Motor neuron (in vitro differentiated cells): Measurements from ENCODE around the gene OR2T35. TPM values are rescaled to one million over a fixed set of nuclear protein-coding genes. Genes with fewer than 3 reads are reported as not detected.
"Not testable (repeated sequence)": the region's sequence is repeated elsewhere in the genome, so short reads cannot be mapped to it uniquely, and the experiment has no call there.

Experiments used
- ATAC-seq, 8 experiments: fragments of 200-7000 bp; cut with Tn5 transposase; replicated peaks in 6 of 8; 2 replicates each; pipeline ENCODE4 v1.8.0; 2021; ENCODE audit warnings: mild to moderate bottlenecking in 8 of 8, moderate library complexity in 8 of 8
- H3K27ac ChIP-seq, 2 donors: fragments of 250-450 bp; sonication (Bioruptor Pico); 2 replicates each; pipeline ENCODE4 v1.9.0; 2021; ENCODE audit warnings: antibody characterized with exemption in 2 of 2, mild to moderate bottlenecking in 2 of 2, moderate library complexity in 1 of 2
- H3K4me1 ChIP-seq, 2 donors: fragments of 250-450 bp; sonication (Bioruptor Pico); replicated peaks in 1 of 2; 2 replicates each; pipeline ENCODE4 v1.6.1; 2021; ENCODE audit warnings: antibody characterized with exemption in 2 of 2, mild to moderate bottlenecking in 2 of 2, moderate library complexity in 1 of 2
- H3K4me3 ChIP-seq, 5 donors: fragments of 250-450 bp; sonication (Bioruptor Pico); 2 replicates each; pipeline ENCODE4 v1.9.0; 2021; ENCODE audit warnings: antibody characterized with exemption in 5 of 5, mild to moderate bottlenecking in 5 of 5, moderate library complexity in 4 of 5
- WGBS, 10 experiments: fragments of 450-650 bp; shearing (Covaris generic); methylation state at CpG; one replicate each; pipeline ENCODE4 v1.0.0; 2022; 5-methylcytosine and 5-hydroxymethylcytosine counted together
- in situ Hi-C, 9 experiments: fragments of 400-800 bp; cut with MboI; loops; one replicate each; pipeline ENCODE4 v1.15.0; 2021; ENCODE audit warnings: low sequenced_read_pairs in 9 of 9, low pct_unique_long_range_greater_than_20kb in 2 of 9; ENCODE audit not compliant: unreplicated experiment in 9 of 9
- total RNA-seq, 8 experiments: library from RNA; unstranded; fragments of 300-600 nt; gene quantifications; 2 replicates each; pipeline versions ENCODE4 v1.2.3 to v1.2.4, GENCODE V29; 2022

Gene OR2T35
- under 1 TPM in 1 of 8 experiments, not detected in 7; 0.05 TPM for total RNA-seq

DNA sequence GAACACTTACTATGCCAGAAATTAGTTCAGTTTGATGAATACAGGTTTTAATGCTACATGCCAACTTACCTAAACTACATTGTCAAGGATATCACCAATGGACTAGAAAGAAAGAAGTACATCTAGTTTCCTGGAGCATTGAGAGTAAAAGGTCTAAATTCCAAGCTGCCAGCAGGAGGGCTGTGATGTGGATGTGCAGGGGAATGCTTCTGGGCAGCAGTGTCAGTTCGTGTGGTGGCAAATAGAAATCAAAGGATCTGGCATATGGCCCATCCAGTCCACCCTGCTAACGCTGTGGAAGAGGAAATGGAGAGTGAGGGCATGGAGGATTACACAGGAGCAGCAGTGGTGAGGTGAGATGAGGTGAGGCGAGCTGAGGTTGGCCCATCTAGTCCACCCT is at the start of gene OR2T35:
TSS of gene OR2T35 (minus strand) at position 101 of the 400 bp plus-strand sequence. CDS start 6,020 bp downstream, outside the sequence.
- ATAC-seq, H3K4me3 ChIP-seq, in situ Hi-C loops, H3K27ac ChIP-seq, H3K4me1 ChIP-seq: not testable (repeated sequence)
- 0% methylated on average over 1 of the region's 3 CpGs; no CpG with 5 or more reads in 9 of the 10 experiments for WGBS, 10 experiments

DNA sequence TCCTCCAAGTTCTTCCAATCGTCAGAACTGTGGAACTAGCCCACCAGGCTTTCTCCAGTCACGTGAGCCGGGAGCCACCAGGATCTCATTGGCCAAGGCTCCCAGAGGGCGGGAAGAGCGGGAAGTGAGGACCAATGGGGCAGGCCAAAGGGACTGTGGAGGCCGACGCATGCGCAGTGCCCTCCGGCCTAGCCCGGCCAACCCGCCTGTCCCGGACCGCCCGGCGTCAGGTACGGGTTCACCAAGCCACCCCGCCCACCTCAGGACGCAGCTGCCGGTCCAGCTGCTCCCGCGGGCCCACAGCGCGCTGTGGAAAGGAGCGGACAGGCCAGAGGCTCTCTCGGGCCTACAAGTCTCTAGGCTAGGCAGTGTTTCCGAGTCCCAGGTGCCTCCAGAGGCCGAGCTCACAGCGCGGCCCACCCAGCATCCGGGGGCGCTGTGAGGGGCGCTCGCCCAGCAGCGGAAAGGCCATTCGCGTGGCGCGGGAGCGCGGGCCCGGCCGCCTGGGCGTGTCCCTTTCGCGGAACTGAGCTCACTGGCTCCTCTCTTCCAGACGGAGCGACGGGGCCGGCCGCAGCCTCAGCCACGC is 46.6 kb upstream of the OR2T35 start:
- in situ Hi-C loops = no loop called here
- 60 to 92% (median 81%) methylated on average over 1 to 38 of the region's 51 CpGs; no CpG with 5 or more reads in 4 of the 10 experiments for WGBS, 10 experiments
- no peak overlapping the region for H3K27ac ChIP-seq
- no peak for ATAC-seq
- no peaks in the 10 kb centered on the region for H3K4me1 ChIP-seq
- no peak overlapping the region for H3K4me3 ChIP-seq

- Histone ChIP-seq H3K27ac (no peak overlapping the region), H3K4me3 (no peak overlapping the region), H3K4me1 (no peaks in the 10 kb centered on the region)
- peak in 1 of 8 experiments; percentile 23 for ATAC-seq
- in situ Hi-C loops = no loop called here
- 25 to 100% (median 59%) methylated on average over 1 to 4 of the region's 4 CpGs for WGBS, 10 experiments
Measured at GRCh38 chr1:248688527-248689298, 43.6 kb upstream of the OR2T35 start.

DNA sequence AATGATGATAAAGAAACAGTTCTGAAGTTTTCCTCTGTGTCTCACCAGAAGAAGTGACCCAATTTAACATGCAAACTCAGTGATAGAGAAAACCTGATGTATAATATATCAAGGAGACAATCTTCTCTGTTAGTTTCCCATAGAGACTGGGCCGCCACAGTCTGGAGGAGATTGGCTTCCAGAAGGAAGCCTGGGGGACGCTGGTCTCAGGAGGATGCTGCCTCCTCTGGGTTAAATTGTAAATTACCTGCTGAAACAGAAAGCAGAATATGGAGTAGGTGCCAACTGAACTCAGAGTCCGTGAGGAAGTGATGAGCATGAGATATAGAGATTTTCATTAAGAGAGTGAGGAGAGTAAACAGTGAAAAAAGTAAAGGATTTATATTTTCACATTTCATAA is 41.7 kb upstream of the OR2T35 start:
- in situ Hi-C loops = no loop called here
- H3K27ac ChIP-seq = no peak overlapping the region
- WGBS, 10 experiments = 10 to 75% (median 42%) methylated on average over 1 to 3 of the region's 3 CpGs; no CpG with 5 or more reads in 1 of the 10 experiments
- H3K4me3 ChIP-seq = no peak overlapping the region
- peak in 3 of 8 experiments; percentile 46 to 83 (median 60) for ATAC-seq
- no peaks in the 10 kb centered on the region for H3K4me1 ChIP-seq

- in situ Hi-C loops = no loop called here
- WGBS, 10 experiments = 20 to 82% (median 61%) methylated on average over 2 to 8 of the region's 8 CpGs; no CpG with 5 or more reads in 1 of the 10 experiments
- ATAC-seq = no peak
- Histone ChIP-seq H3K4me3 (no peak overlapping the region), H3K4me1 (no peaks in the 10 kb centered on the region), H3K27ac (no peak overlapping the region)
Measured at GRCh38 chr1:248681651-248682050, 36.6 kb upstream of the OR2T35 start.

GRCh38 chr1:248670003-248670402 is 24.9 kb upstream of the OR2T35 start:
- WGBS, 10 experiments = 0 to 70% (median 45%) methylated on average over 1 of the region's 1 CpG; no CpG with 5 or more reads in 2 of the 10 experiments
- no peak for ATAC-seq
- no peak overlapping the region for H3K4me3 ChIP-seq
- in situ Hi-C loops = no loop called here
- H3K4me1 ChIP-seq = no peaks in the 10 kb centered on the region
- no peak overlapping the region for H3K27ac ChIP-seq

GRCh38 chr1:248663453-248664328 is 18.6 kb upstream of the OR2T35 start:
- in situ Hi-C loops, H3K27ac ChIP-seq, H3K4me1 ChIP-seq, H3K4me3 ChIP-seq: not testable (repeated sequence)
- ATAC-seq = peak in 1 of 8 experiments; percentile 49
- 10 to 64% (median 41%) methylated on average over 1 to 5 of the region's 5 CpGs; no CpG with 5 or more reads in 2 of the 10 experiments for WGBS, 10 experiments

GRCh38 chr1:248656797-248657196 is 11.7 kb upstream of the OR2T35 start:
- WGBS, 10 experiments = 17 to 60% (median 54%) methylated on average over 1 to 3 of the region's 6 CpGs; no CpG with 5 or more reads in 4 of the 10 experiments
- H3K4me3 ChIP-seq, ATAC-seq, H3K4me1 ChIP-seq, in situ Hi-C loops, H3K27ac ChIP-seq: not testable (repeated sequence)

DNA sequence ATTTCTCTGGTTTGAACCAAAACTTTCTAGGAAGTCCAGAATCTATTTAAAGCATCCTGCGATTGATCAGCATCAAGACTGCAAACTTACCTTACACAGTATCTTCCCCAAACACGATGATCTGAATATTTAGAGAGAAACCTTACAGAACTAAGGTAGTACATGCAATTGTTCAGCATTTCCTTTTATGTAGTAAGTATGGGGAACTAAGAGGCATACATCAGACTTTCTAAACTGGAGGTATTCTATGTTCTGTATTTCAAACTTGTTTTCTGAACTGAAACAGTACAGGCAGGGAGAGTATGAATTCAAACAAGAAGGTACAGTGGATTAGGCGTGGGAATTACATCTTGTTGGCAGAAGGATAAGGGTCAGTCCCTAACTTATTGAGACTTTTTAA is 10.3 kb upstream of the OR2T35 start, which contains the start of gene OR2T27:
TSS of gene OR2T27 (minus strand) at position 175 of the 400 bp plus-strand sequence. CDS start 4,644 bp downstream, outside the sequence.
- no CpG with 5 or more reads among the region's 3 CpGs for WGBS, 10 experiments

DNA sequence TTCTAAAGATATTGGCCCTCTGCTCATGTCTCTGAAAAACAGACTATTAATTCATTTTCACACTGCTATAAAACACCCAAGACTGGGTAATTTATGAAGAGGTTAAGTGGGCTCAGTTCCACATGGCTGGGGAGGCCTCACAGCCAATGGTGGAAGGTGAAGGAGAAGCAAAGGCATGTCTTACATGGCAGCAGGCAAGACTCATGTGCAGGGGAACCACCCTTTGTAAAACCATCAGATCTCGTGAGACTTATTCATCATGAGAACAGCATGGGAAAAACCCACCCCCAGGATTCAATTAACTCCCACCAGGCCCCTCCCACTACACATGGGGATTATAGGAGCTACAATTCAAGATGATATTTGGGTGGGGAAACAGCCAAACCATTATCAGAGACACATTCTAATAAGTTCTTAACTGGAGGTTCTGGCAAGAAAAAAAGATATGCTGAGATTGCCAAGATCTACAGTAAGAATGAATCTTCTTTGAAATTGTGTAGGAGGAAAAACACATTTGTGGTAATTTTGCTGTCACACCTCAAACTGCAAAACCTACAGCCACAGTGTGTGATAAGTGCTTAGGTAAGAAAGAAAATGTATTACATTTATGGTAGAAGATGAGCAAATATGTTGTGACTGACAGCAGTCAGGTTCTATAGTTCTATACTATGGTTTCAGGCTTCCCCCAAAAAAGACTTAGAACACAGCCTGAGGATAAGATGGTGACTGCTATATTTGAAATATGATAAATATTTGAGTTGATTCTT is 3.9 kb upstream of the OR2T35 start:
- in situ Hi-C loops, H3K27ac ChIP-seq, H3K4me3 ChIP-seq, H3K4me1 ChIP-seq, ATAC-seq: not testable (repeated sequence)
- WGBS, 10 experiments = no CpG with 5 or more reads among the region's 1 CpG

More for the DNA sequence above, 10.3 kb upstream of the OR2T35 start, which contains the start of gene OR2T27:
- H3K27ac ChIP-seq, in situ Hi-C loops, ATAC-seq, H3K4me3 ChIP-seq, H3K4me1 ChIP-seq: not testable (repeated sequence)

DNA sequence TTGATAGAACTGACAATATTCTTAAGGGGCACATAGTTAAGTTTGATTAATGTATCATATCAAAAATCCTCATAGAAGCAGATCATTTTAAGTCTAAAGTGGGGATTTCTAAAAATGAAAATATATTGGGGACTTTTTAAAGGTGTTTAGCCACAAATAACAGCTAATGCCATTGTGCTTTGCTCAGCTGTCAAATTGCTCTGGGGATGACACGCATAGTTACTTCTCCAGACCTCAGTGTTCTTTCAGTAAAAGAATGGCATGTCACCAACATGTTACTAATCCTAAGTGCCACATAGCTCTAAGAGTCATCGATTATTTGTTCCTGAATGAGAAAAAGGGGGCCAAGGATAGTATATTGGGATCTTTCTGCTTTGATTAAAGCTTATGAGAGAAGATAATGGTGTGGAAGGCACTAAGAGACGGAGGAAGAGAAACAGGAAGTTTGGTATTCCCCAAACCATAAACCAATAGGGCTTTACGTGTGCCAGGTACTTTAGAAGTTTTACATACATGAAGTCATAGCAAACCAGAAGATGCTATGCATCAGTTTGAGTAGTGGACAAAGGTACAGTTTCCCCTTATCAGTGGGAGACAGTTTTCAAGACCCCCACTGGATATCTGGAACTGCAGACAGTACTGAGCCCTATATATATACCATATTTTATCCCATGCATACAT is 2.0 kb downstream of the OR2T35 start:
- H3K27ac ChIP-seq, in situ Hi-C loops, ATAC-seq, H3K4me1 ChIP-seq, H3K4me3 ChIP-seq: not testable (repeated sequence)
- no CpG with 5 or more reads among the region's 4 CpGs for WGBS, 10 experiments

DNA sequence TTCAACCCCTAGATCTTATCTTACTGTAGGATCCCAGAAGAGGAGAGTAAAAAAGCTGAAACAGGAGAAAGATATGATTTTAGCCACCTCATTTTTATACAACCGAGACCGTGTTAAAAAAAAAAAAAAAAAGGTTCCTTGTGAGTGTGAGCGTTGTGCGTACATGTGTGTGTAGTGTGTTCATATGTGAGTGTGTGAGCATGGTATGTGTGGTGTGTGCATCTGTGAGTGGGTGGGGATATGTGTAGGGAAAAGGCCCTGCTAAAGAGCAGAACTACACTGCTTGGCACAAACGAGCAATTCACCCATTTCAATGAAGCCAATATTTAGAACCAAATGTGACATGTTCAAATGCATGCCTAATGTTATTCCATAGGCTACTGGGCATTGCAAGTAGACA is 3.5 kb downstream of the OR2T35 start:
- ATAC-seq, in situ Hi-C loops, H3K27ac ChIP-seq, H3K4me3 ChIP-seq, H3K4me1 ChIP-seq: not testable (repeated sequence)
- WGBS, 10 experiments = no CpG with 5 or more reads among the region's 5 CpGs
